ENCODE data around the gene TRIM2. TPM values are rescaled to one million over a fixed set of nuclear protein-coding genes. Genes with fewer than 3 reads are reported as not detected.

TRIM2 gene
- total RNA-seq, 1 donor from 2014 or later: 120 TPM

GRCh38 chr4:153327247-153327646 is 123.0 kb downstream of the TRIM2 start:
- no peak overlapping the region for H3K4me3 Mint-ChIP-seq (ENCODE audit: unreplicated experiment)
- H3K27ac Mint-ChIP-seq (ENCODE audit: unreplicated experiment): no peak overlapping the region
- H3K4me1 Mint-ChIP-seq (ENCODE audit: low read depth, unreplicated experiment): no peaks in the 10 kb centered on the region
- no peaks in the 10 kb centered on the region for H3K27me3 Mint-ChIP-seq (ENCODE audit: unreplicated experiment)
- TF ChIP-seq CTCF (IDR thresholded peaks at IDR 0.05; ENCODE audit: partially characterized antibody, unreplicated experiment): no peak
- DNase-seq: no peak
- peaks cover 1% of the 10 kb centered on the region for H3K9me3 Mint-ChIP-seq (ENCODE audit: unreplicated experiment)
- no peaks in the 10 kb centered on the region for H3K36me3 Mint-ChIP-seq (ENCODE audit: unreplicated experiment)

- Mint-ChIP-seq H3K4me1 (ENCODE audit: low read depth, unreplicated experiment) (no peaks in the 10 kb centered on the region), H3K36me3 (ENCODE audit: unreplicated experiment) (no peaks in the 10 kb centered on the region), H3K4me3 (ENCODE audit: unreplicated experiment) (no peak overlapping the region), H3K9me3 (ENCODE audit: unreplicated experiment) (no peaks in the 10 kb centered on the region), H3K27me3 (ENCODE audit: unreplicated experiment) (no peaks in the 10 kb centered on the region), H3K27ac (ENCODE audit: unreplicated experiment) (no peak overlapping the region)
- no peak for DNase-seq
- TF ChIP-seq CTCF (IDR thresholded peaks at IDR 0.05; ENCODE audit: partially characterized antibody, unreplicated experiment): no peak
These were observed 128.7 kb downstream of the TRIM2 start for GRCh38 chr4:153332936-153333335.

GRCh38 chr4:153333874-153334273 is 129.6 kb downstream of the TRIM2 start:
- H3K27me3 Mint-ChIP-seq (ENCODE audit: unreplicated experiment): no peaks in the 10 kb centered on the region

DNA sequence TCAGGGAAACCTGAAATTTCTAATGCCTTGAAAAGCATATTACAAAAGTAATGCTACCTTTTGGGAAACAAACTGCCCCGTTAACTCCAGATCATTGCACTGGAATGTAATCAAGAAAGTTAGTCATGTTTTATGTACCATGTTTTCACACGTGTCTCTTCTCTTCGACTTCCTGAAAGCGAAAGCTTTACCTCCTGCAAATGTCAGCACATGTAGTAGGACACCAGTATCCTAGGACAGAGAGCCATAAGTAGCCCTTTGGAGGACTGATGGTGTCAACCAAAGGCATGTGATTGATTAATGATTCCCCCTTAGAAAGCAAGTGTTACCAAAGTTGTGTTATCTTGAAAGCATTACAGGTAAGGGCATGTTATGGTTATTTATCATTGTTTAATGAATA is 131.4 kb downstream of the TRIM2 start:
- DNase-seq: no peak
- no peaks in the 10 kb centered on the region for H3K9me3 Mint-ChIP-seq (ENCODE audit: unreplicated experiment)
- no peaks in the 10 kb centered on the region for H3K4me1 Mint-ChIP-seq (ENCODE audit: low read depth, unreplicated experiment)
- TF ChIP-seq CTCF (IDR thresholded peaks at IDR 0.05; ENCODE audit: partially characterized antibody, unreplicated experiment): no peak
- H3K36me3 Mint-ChIP-seq (ENCODE audit: unreplicated experiment): no peaks in the 10 kb centered on the region
- no peak overlapping the region for H3K27ac Mint-ChIP-seq (ENCODE audit: unreplicated experiment)
- peaks cover 2% of the 10 kb centered on the region for H3K27me3 Mint-ChIP-seq (ENCODE audit: unreplicated experiment)
- H3K4me3 Mint-ChIP-seq (ENCODE audit: unreplicated experiment): no peak overlapping the region

More at GRCh38 chr4:153333874-153334273, 129.6 kb downstream of the TRIM2 start:
- Mint-ChIP-seq H3K36me3 (ENCODE audit: unreplicated experiment) (no peaks in the 10 kb centered on the region), H3K27ac (ENCODE audit: unreplicated experiment) (no peak overlapping the region), H3K4me1 (ENCODE audit: low read depth, unreplicated experiment) (no peaks in the 10 kb centered on the region), H3K9me3 (ENCODE audit: unreplicated experiment) (no peaks in the 10 kb centered on the region), H3K4me3 (ENCODE audit: unreplicated experiment) (no peak overlapping the region)
- TF ChIP-seq CTCF (IDR thresholded peaks at IDR 0.05; ENCODE audit: partially characterized antibody, unreplicated experiment): no peak
- no peak for DNase-seq

- no peak for TF ChIP-seq CTCF (IDR thresholded peaks at IDR 0.05; ENCODE audit: partially characterized antibody, unreplicated experiment)
- DNase-seq: no peak
- H3K27ac Mint-ChIP-seq (ENCODE audit: unreplicated experiment): no peak overlapping the region
- H3K36me3 Mint-ChIP-seq (ENCODE audit: unreplicated experiment): no peaks in the 10 kb centered on the region
- H3K9me3 Mint-ChIP-seq (ENCODE audit: unreplicated experiment): no peaks in the 10 kb centered on the region
- H3K27me3 Mint-ChIP-seq (ENCODE audit: unreplicated experiment): peaks cover 2% of the 10 kb centered on the region
- H3K4me1 Mint-ChIP-seq (ENCODE audit: low read depth, unreplicated experiment): no peaks in the 10 kb centered on the region
- H3K4me3 Mint-ChIP-seq (ENCODE audit: unreplicated experiment): no peak overlapping the region
These were observed 133.4 kb downstream of the TRIM2 start for GRCh38 chr4:153337686-153338085.

Measured in glutamatergic neuron (in vitro differentiated cells).